WTC11 (cell line): ENCODE measurements around the gene ERCC8. TPM values are rescaled to one million over a fixed set of nuclear protein-coding genes. Genes with fewer than 3 reads are reported as not detected.

ENCODE experiments used
- ATAC-seq: fragments of 200-7000 bp; cut with Tn5 transposase; 2 replicates; pipeline ENCODE4 v1.10.0; 2021; ENCODE audit warnings: mild to moderate bottlenecking, moderate library complexity
- CTCF ChIA-PET: fragments of 300-600 bp; sonication (Branson Sonifier 250); formaldehyde crosslinking; loops from one replicate; lab custom pipeline; 2021; ENCODE audit warnings: antibody characterized with exemption; lab: Charles Lee
- POLR2A ChIA-PET: fragments of 350-600 bp; sonication (Branson Sonifier 250); formaldehyde crosslinking; loops from one replicate; lab custom pipeline; 2021; ENCODE audit warnings: antibody characterized with exemption; lab: Charles Lee
- DNase-seq: peaks from one replicate; pipeline ENCODE4 v3.0.0; 2021; ENCODE audit warnings: low spot score
- H3K27ac Mint-ChIP-seq: 2 replicates; pipeline ENCODE4 v1.8.0; 2021; ENCODE audit warnings: mixed read lengths
- H3K27me3 Mint-ChIP-seq: 2 replicates; pipeline ENCODE4 v1.8.0; 2021; ENCODE audit warnings: low read depth, mild to moderate bottlenecking, moderate library complexity, mixed read lengths
- H3K36me3 Mint-ChIP-seq: 2 replicates; pipeline ENCODE4 v1.8.0; 2021; ENCODE audit warnings: mixed read lengths
- H3K4me1 Mint-ChIP-seq: 2 replicates; pipeline ENCODE4 v1.8.0; 2022; ENCODE audit warnings: mixed read lengths
- H3K4me3 Mint-ChIP-seq: 2 replicates; pipeline ENCODE4 v1.8.0; 2021; ENCODE audit warnings: mild to moderate bottlenecking, moderate library complexity, mixed read lengths
- H3K9me3 Mint-ChIP-seq: 2 replicates; pipeline ENCODE4 v1.8.0; 2021; ENCODE audit warnings: mixed read lengths
- AFF4 ChIP-seq: sonication (generic); formaldehyde crosslinking; IDR thresholded peaks from 2 replicates; pipeline ENCODE4 v1.8.1; 2023; ENCODE audit warnings: mild to moderate bottlenecking, missing genetic modification reagents, borderline replicate concordance
- ATF3 ChIP-seq: sonication (generic); formaldehyde crosslinking; conservative IDR thresholded peaks from 2 replicates; pipeline ENCODE4 v1.8.1; 2022; ENCODE audit warnings: mild to moderate bottlenecking, missing genetic modification reagents
- ATF6 ChIP-seq: sonication (generic); formaldehyde crosslinking; IDR thresholded peaks from 2 replicates; pipeline ENCODE4 v1.8.1; 2023; ENCODE audit warnings: mild to moderate bottlenecking, missing genetic modification reagents
- CBFB ChIP-seq: sonication (generic); formaldehyde crosslinking; IDR thresholded peaks from 2 replicates; pipeline ENCODE4 v1.8.1; 2022; ENCODE audit warnings: mild to moderate bottlenecking, low read depth, missing genetic modification reagents
- CREM ChIP-seq: sonication (generic); formaldehyde crosslinking; IDR thresholded peaks from 2 replicates; pipeline ENCODE4 v1.8.1; 2022; ENCODE audit warnings: mild to moderate bottlenecking, missing genetic modification reagents, moderate library complexity
- E2F5 ChIP-seq: sonication (generic); formaldehyde crosslinking; IDR thresholded peaks from 2 replicates; pipeline ENCODE4 v1.8.1; 2022; ENCODE audit warnings: mild to moderate bottlenecking, moderate library complexity, missing genetic modification reagents
- ELF4 ChIP-seq: sonication (generic); formaldehyde crosslinking; IDR thresholded peaks from 2 replicates; pipeline ENCODE4 v1.8.1; 2022; ENCODE audit warnings: low read depth, mild to moderate bottlenecking, moderate library complexity, missing genetic modification reagents
- ERG ChIP-seq: fragments of 250-450 bp; sonication (Bioruptor Pico); IDR thresholded peaks from 2 replicates; pipeline ENCODE4 v1.8.0; 2021; ENCODE audit warnings: mild to moderate bottlenecking
- FOXP1 ChIP-seq: sonication (generic); formaldehyde crosslinking; IDR thresholded peaks from 2 replicates; pipeline ENCODE4 v1.8.0; 2022; ENCODE audit warnings: missing genetic modification reagents, mild to moderate bottlenecking, moderate library complexity, borderline replicate concordance
- GABPB1 ChIP-seq: sonication (generic); formaldehyde crosslinking; IDR thresholded peaks from 2 replicates; pipeline ENCODE4 v1.8.1; 2023; ENCODE audit warnings: mild to moderate bottlenecking, missing genetic modification reagents
- IRF1 ChIP-seq: sonication (generic); formaldehyde crosslinking; IDR thresholded peaks from 2 replicates; pipeline ENCODE4 v1.8.0; 2023; ENCODE audit warnings: missing genetic modification reagents
- KAT7 ChIP-seq: sonication (generic); formaldehyde crosslinking; IDR thresholded peaks from 2 replicates; pipeline ENCODE4 v1.8.1; 2023; ENCODE audit warnings: missing genetic modification reagents, mild to moderate bottlenecking, borderline replicate concordance
- MYBL2 ChIP-seq: sonication (generic); formaldehyde crosslinking; IDR thresholded peaks from 2 replicates; pipeline ENCODE4 v1.8.1; 2023; ENCODE audit warnings: mild to moderate bottlenecking, moderate library complexity, missing genetic modification reagents
- NFATC4 ChIP-seq: fragments of 250-450 bp; sonication (Bioruptor Pico); IDR thresholded peaks from 2 replicates; pipeline ENCODE4 v1.9.0; 2021; ENCODE audit warnings: mild to moderate bottlenecking
- NR3C1 ChIP-seq: sonication (generic); formaldehyde crosslinking; conservative IDR thresholded peaks from 2 replicates; pipeline ENCODE4 v1.8.1; 2023; ENCODE audit warnings: low read depth, mild to moderate bottlenecking, missing genetic modification reagents
- RORB ChIP-seq: fragments of 250-450 bp; sonication (Bioruptor Pico); IDR thresholded peaks from 2 replicates; pipeline ENCODE4 v1.9.0; 2021; ENCODE audit warnings: mild to moderate bottlenecking
- SP1 ChIP-seq: sonication (generic); formaldehyde crosslinking; conservative IDR thresholded peaks from 2 replicates; pipeline ENCODE4 v1.8.1; 2022; ENCODE audit warnings: missing genetic modification reagents
- TEAD4 ChIP-seq: sonication (generic); formaldehyde crosslinking; IDR thresholded peaks from 2 replicates; pipeline ENCODE4 v1.8.0; 2022; ENCODE audit warnings: mild to moderate bottlenecking, missing genetic modification reagents
- USF1 ChIP-seq: sonication (generic); formaldehyde crosslinking; IDR thresholded peaks from 2 replicates; pipeline ENCODE4 v1.8.0; 2022; ENCODE audit warnings: mild to moderate bottlenecking, missing genetic modification reagents
- USF2 ChIP-seq: sonication (generic); formaldehyde crosslinking; IDR thresholded peaks from 2 replicates; pipeline ENCODE4 v1.8.1; 2023; ENCODE audit warnings: mild to moderate bottlenecking, missing genetic modification reagents, moderate library complexity
- ZBTB21 ChIP-seq: sonication (generic); formaldehyde crosslinking; IDR thresholded peaks from 2 replicates; pipeline ENCODE4 v1.8.1; 2023; ENCODE audit warnings: mild to moderate bottlenecking, missing genetic modification reagents, borderline replicate concordance
- ZMAT4 ChIP-seq: fragments of 250-450 bp; sonication (Bioruptor Pico); IDR thresholded peaks from 2 replicates; pipeline ENCODE4 v1.9.0; 2021; ENCODE audit warnings: mild to moderate bottlenecking
- ZNF317 ChIP-seq: sonication (generic); formaldehyde crosslinking; IDR thresholded peaks from 2 replicates; pipeline ENCODE4 v1.8.1; 2023; ENCODE audit warnings: low read depth, mild to moderate bottlenecking, moderate library complexity, missing genetic modification reagents, borderline replicate concordance
- ZNF423 ChIP-seq: fragments of 250-450 bp; sonication (Bioruptor Pico); IDR thresholded peaks from 2 replicates; pipeline ENCODE4 v2.1.2; 2022; ENCODE audit warnings: mild to moderate bottlenecking, moderate library complexity
- ZNF671 ChIP-seq: fragments of 250-450 bp; sonication (Bioruptor Pico); IDR thresholded peaks from 2 replicates; pipeline ENCODE4 v1.8.0; 2021; ENCODE audit warnings: mild to moderate bottlenecking
- total RNA-seq: library from RNA; stranded (reverse); gene quantifications from 3 replicates; pipeline ENCODE4 v1.2.3, GENCODE V29; 2021

ERCC8 gene
- total RNA-seq, 1 experiment from 2014 or later = 14.6 TPM

- peak; percentile 90 for ATAC-seq
- H3K4me1 Mint-ChIP-seq = peaks cover 28% of the 10 kb centered on the region
- H3K9me3 Mint-ChIP-seq = no peaks in the 10 kb centered on the region
- POLR2A ChIA-PET = interaction anchor here (0.7 to 3.2 kb wide), 4 partner anchors 9 to 145 kb away, joined by 3 to 22 read pairs (median 4); partner anchors contain the start of genes DEPDC1B, ERCC8 and NDUFAF2
- peak within 1 kb of the TSS; percentile 93 for H3K4me3 Mint-ChIP-seq
- peak within 1 kb of the TSS; percentile 94 for H3K27ac Mint-ChIP-seq
- peaks cover 23% of the 10 kb centered on the region for H3K27me3 Mint-ChIP-seq
- peak; percentile 93 for DNase-seq
- CTCF ChIA-PET = interaction anchor here (0.9 to 2.7 kb wide), 12 partner anchors 11 to 175 kb away, joined by 3 to 13 read pairs (median 4); partner anchors contain the start of genes DEPDC1B, ERCC8 and NDUFAF2
- H3K36me3 Mint-ChIP-seq = no peaks in the 10 kb centered on the region
- TF ChIP-seq ATF6 (CRISPR knock-in tag) (no peak), CREM (CRISPR knock-in tag) (0 out of 2 replicates have a peak, but pooled peaks have one; percentile 43), RORB (no peak), AFF4 (CRISPR knock-in tag) (no peak), ZBTB21 (CRISPR knock-in tag) (no peak), ZNF317 (CRISPR knock-in tag) (peak; percentile 6; the same call in 1 of the 2 replicates), ERG (peak; percentile 30; the same call in 1 of the 2 replicates), ATF3 (CRISPR knock-in tag) (no peak), ZNF423 (CRISPR knock-in tag) (peak; percentile 45; the same call in 1 of the 2 replicates), SP1 (CRISPR knock-in tag) (peak; percentile 79), CBFB (CRISPR knock-in tag) (no peak), GABPB1 (no peak), FOXP1 (CRISPR knock-in tag) (peak; percentile 39; the same call in 1 of the 2 replicates), E2F5 (CRISPR knock-in tag) (0 out of 2 replicates have a peak, but pooled peaks have one; percentile 44), ZMAT4 (CRISPR knock-in tag) (no peak), ZNF671 (CRISPR knock-in tag) (no peak), NR3C1 (CRISPR knock-in tag) (no peak), USF2 (CRISPR knock-in tag) (peak; percentile 82), KAT7 (CRISPR knock-in tag) (0 out of 2 replicates have a peak, but pooled peaks have one; percentile 38), ELF4 (CRISPR knock-in tag) (no peak), MYBL2 (CRISPR knock-in tag) (no peak), USF1 (peak; percentile 56; the same call in 1 of the 2 replicates), NFATC4 (CRISPR knock-in tag) (no peak), TEAD4 (CRISPR knock-in tag) (no peak), IRF1 (CRISPR knock-in tag) (no peak)
Observed at GRCh38 chr5:60843936-60844905, 100.6 kb downstream of the ERCC8 start, which contains the start of gene ELOVL7. Gene ELOVL7, minus strand, starts transcription at chr5:60844269. Its CDS starts 56,872 bp downstream, at chr5:60787397.
